Transverse colon (tissue), 4 donors: ENCODE results near the gene MYO16. TPM values are rescaled to one million over a fixed set of nuclear protein-coding genes. Genes with fewer than 3 reads are reported as not detected.

Source experiments
- DNase-seq: peaks from one replicate; pipeline ENCODE4 v3.0.0-alpha.2; 2019
- H3K27ac ChIP-seq, 4 donors: fragments of 200-600 bp; sonication (generic); 2 replicates each; pipeline ENCODE4 v1.5.1; 2016 to 2018; ENCODE audit warnings: inconsistent platforms in 4 of 4
- H3K27me3 ChIP-seq: fragments of 200-600 bp; sonication (generic); 2 replicates; pipeline ENCODE4 v1.5.1; 2017; ENCODE audit warnings: inconsistent platforms
- H3K36me3 ChIP-seq, 4 donors: fragments of 200-600 bp; sonication (generic); 2 replicates each; pipeline ENCODE4 v1.5.1; 2017 to 2019; ENCODE audit warnings: inconsistent platforms in 4 of 4
- H3K4me1 ChIP-seq, 4 donors: fragments of 200-600 bp; sonication (generic); 2 replicates each; pipeline ENCODE4 v1.5.1; 2017 to 2020; ENCODE audit warnings: inconsistent platforms in 4 of 4
- H3K4me3 ChIP-seq, 4 donors: fragments of 200-600 bp; sonication (generic); 1 replicate in 1 of 4; 2 replicates in 3 of 4; pipeline versions ENCODE4 v1.5.1 to v1.6.1; 2017 to 2019; ENCODE audit warnings: inconsistent platforms in 4 of 4
- H3K9me3 ChIP-seq, 2 donors: fragments of 200-600 bp; sonication (generic); 2 replicates each; pipeline ENCODE4 v1.5.1; 2017 to 2019; ENCODE audit warnings: inconsistent platforms in 2 of 2
- CTCF ChIP-seq, 5 experiments: fragments of 200-600 bp in 3 of 5; fragments of 450-650 bp in 2 of 5; sonication (generic) in 3 of 5; IDR thresholded peaks; 1 replicate in 2 of 5; 2 replicates in 3 of 5; pipeline ENCODE4 v1.5.1; 2016 to 2017; ENCODE audit warnings: antibody characterized with exemption in 5 of 5, inconsistent platforms in 3 of 5, mild to moderate bottlenecking in 2 of 5, moderate library complexity in 1 of 5
- EP300 ChIP-seq: sonication (generic); formaldehyde crosslinking; IDR thresholded peaks from one replicate; pipeline ENCODE4 v1.6.1; 2017; ENCODE audit warnings: antibody characterized with exemption, low read depth
- POLR2A ChIP-seq: fragments of 450-650 bp; IDR thresholded peaks from one replicate; pipeline ENCODE4 v1.6.1; 2016; ENCODE audit warnings: antibody characterized with exemption, mild to moderate bottlenecking, moderate library complexity
- POLR2AphosphoS5 ChIP-seq, 3 donors: sonication (generic); formaldehyde crosslinking; IDR thresholded peaks; one replicate each; pipeline ENCODE4 v1.6.1; 2016; ENCODE audit warnings: antibody characterized with exemption in 3 of 3
- WGBS, 2 donors: methylation state at CpG; one replicate each; pipeline ENCODE4 v1.1.5; 2018; ENCODE audit warnings: low coverage in 1 of 2; 5-methylcytosine and 5-hydroxymethylcytosine counted together
- in situ Hi-C, 4 donors: fragments of 200-750 bp; cut with MboI; loops; one replicate each; pipeline versions ENCODE4 v1.15.0 to v1.15.1; 2017; ENCODE audit warnings: low sequenced_read_pairs in 3 of 4, low pct_ligation_motif_present in 1 of 4, low pct_unique_long_range_greater_than_20kb in 1 of 4
- intact Hi-C: fragments of 100-400 bp; cut with DNase I; formaldehyde crosslinking; loops from one replicate; pipeline ENCODE4 v1.15.1; 2023; ENCODE audit warnings: low total_unique reads
- total RNA-seq, 4 donors: library from RNA; depleted of rRNA; stranded (reverse); fragments of >200 nt; gene quantifications; one replicate each; pipeline ENCODE4 v1.1.0, GENCODE V29; 2016

Gene MYO16
- total RNA-seq, 4 donors from 2014 or later: under 0.01 to 3.4 TPM; not detected in 2

- in situ Hi-C loops: no loop called here
Measured at GRCh38 chr13:108680011-108680410, 50.6 kb downstream of the MYO16 start.

GRCh38 chr13:108681986-108682575 is 52.7 kb downstream of the MYO16 start:
- no peak for TF ChIP-seq POLR2AphosphoS5 (IDR thresholded peaks at IDR 0.05)
- TF ChIP-seq POLR2A: no peak
- TF ChIP-seq CTCF (IDR thresholded peaks at IDR 0.05): no peak
- TF ChIP-seq EP300: no peak
- Histone ChIP-seq H3K27ac (no peak overlapping the region), H3K9me3 (no peaks in the 10 kb centered on the region), H3K27me3 (no peaks in the 10 kb centered on the region), H3K4me3 (no peak overlapping the region), H3K36me3 (no peaks in the 10 kb centered on the region), H3K4me1 (no peaks in the 10 kb centered on the region)
- in situ Hi-C loops (no loop called here), intact Hi-C loops (no loop called here)
- DNase-seq: no peak
- WGBS, 2 donors: 70 to 72% methylated on average over 2 to 8 of the region's 8 CpGs

More at GRCh38 chr13:108680011-108680410, 50.6 kb downstream of the MYO16 start:
- no peak overlapping the region for H3K27ac ChIP-seq
- WGBS, 2 donors: 74% methylated on average over 1 of the region's 1 CpG; no CpG with 5 or more reads in 1 of the 2 donors
- H3K4me3 ChIP-seq: no peak overlapping the region
- H3K36me3 ChIP-seq: no peaks in the 10 kb centered on the region
- H3K27me3 ChIP-seq: no peaks in the 10 kb centered on the region
- no peak for TF ChIP-seq EP300
- TF ChIP-seq CTCF (IDR thresholded peaks at IDR 0.05): no peak
- TF ChIP-seq POLR2AphosphoS5 (IDR thresholded peaks at IDR 0.05): no peak
- H3K9me3 ChIP-seq: no peaks in the 10 kb centered on the region
- intact Hi-C loops: no loop called here
- no peak for DNase-seq
- H3K4me1 ChIP-seq: no peaks in the 10 kb centered on the region

- no peak overlapping the region for H3K4me3 ChIP-seq
- no peak overlapping the region for H3K27ac ChIP-seq
- DNase-seq: no peak
- WGBS, 2 donors: 90 to 91% methylated on average over 2 to 4 of the region's 4 CpGs
- no peaks in the 10 kb centered on the region for H3K4me1 ChIP-seq
- no peaks in the 10 kb centered on the region for H3K27me3 ChIP-seq
- intact Hi-C loops (no loop called here), in situ Hi-C loops (no loop called here)
- no peaks in the 10 kb centered on the region for H3K9me3 ChIP-seq
- H3K36me3 ChIP-seq: no peaks in the 10 kb centered on the region
- TF ChIP-seq POLR2AphosphoS5 (IDR thresholded peaks at IDR 0.05): no peak
- TF ChIP-seq POLR2A: no peak
- no peak for TF ChIP-seq EP300
- TF ChIP-seq CTCF (IDR thresholded peaks at IDR 0.05): no peak
Measured at GRCh38 chr13:108682714-108683113, 53.3 kb downstream of the MYO16 start.

- in situ Hi-C loops (no loop called here), intact Hi-C loops (no loop called here)
- Histone ChIP-seq H3K27me3 (no peaks in the 10 kb centered on the region), H3K9me3 (no peaks in the 10 kb centered on the region), H3K4me1 (no peaks in the 10 kb centered on the region), H3K36me3 (no peaks in the 10 kb centered on the region), H3K4me3 (no peak overlapping the region), H3K27ac (no peak overlapping the region)
- WGBS, 2 donors: 86 to 89% methylated on average over 3 to 5 of the region's 5 CpGs
- no peak for TF ChIP-seq CTCF (IDR thresholded peaks at IDR 0.05)
- TF ChIP-seq EP300: no peak
- no peak for TF ChIP-seq POLR2A
- no peak for TF ChIP-seq POLR2AphosphoS5 (IDR thresholded peaks at IDR 0.05)
- DNase-seq: no peak
Measured at GRCh38 chr13:108686027-108686426, 56.6 kb downstream of the MYO16 start.
